GM10266 (cell line): Measurements from ENCODE around the gene FAM168A.

Experiments
- DNase-seq: peaks from one replicate; pipeline ENCODE4 v3.0.0; 2012; ENCODE audit errors: extremely low spot score
- TF ChIP-seq, protein P1 (sequence below): IDR thresholded peaks from 2 replicates; pipeline ENCODE4 v1.5.1; 2012; ENCODE audit warnings: mild to moderate bottlenecking, low read depth; ENCODE audit not compliant: control insufficient read depth, insufficient read depth; ENCODE audit errors: missing control alignments

FAM168A gene

DNA sequence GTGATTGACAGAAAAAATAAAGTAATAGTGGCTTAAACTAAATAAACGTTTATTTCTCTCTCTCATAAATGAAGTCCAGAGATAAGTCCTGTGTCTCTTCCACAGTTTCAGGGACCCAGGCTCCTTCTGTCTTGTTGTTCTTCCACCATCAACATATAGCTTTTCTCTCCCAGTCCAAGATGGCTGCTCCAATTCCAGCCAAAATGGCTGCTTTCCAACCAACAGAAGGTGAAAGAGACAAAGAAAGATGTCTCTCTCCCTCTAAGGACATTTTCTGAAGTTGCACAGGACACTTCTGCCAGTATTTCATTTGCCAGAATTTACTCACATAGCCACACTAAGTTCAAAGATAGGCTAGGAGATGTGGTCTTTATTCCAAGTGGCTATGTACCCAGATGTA, 39.1 kb upstream of the FAM168A start:
- TF ChIP-seq, protein P1, sequence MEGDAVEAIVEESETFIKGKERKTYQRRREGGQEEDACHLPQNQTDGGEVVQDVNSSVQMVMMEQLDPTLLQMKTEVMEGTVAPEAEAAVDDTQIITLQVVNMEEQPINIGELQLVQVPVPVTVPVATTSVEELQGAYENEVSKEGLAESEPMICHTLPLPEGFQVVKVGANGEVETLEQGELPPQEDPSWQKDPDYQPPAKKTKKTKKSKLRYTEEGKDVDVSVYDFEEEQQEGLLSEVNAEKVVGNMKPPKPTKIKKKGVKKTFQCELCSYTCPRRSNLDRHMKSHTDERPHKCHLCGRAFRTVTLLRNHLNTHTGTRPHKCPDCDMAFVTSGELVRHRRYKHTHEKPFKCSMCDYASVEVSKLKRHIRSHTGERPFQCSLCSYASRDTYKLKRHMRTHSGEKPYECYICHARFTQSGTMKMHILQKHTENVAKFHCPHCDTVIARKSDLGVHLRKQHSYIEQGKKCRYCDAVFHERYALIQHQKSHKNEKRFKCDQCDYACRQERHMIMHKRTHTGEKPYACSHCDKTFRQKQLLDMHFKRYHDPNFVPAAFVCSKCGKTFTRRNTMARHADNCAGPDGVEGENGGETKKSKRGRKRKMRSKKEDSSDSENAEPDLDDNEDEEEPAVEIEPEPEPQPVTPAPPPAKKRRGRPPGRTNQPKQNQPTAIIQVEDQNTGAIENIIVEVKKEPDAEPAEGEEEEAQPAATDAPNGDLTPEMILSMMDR = no peak
- DNase-seq = no peak

DNA sequence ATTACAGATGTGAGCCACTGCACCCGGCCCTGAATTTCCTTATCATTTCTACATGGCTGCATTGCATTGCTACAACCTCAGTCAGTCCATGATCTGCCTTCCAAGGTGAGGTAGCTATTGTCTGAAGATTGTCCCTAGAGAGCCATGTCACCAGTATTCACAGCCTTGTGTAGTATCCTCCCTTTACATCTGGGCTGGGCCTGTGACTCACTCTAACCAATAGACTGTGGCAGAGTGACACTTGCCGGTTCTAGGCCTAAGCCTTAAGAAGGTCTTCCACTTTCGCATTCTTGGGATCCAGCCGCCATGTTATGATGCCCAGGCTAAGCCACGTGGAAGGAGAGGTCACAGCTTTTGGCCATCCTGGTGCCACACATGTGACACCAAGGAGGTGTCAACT, 38.3 kb upstream of the FAM168A start:
- TF ChIP-seq, protein P1 = no peak
- DNase-seq = no peak

DNA sequence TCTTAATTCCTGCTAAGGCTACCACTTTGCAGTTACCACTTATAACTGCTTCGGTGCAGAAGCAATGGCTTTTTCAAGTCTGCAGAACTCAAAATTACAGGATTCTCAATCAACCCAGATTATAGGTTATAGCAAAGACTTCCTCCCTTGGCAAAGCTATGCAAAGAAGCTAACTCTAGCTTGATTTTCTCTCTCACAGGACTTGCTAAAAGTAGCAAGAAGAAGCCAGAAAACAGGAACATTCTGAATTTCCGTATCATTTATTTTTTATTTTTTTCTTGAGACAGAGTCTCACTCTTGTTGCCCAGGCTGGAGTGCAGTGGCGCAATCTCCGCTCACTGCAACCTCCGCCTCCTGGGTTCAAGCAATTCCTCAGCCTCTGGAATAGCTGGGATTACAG, 37.8 kb upstream of the FAM168A start:
- TF ChIP-seq, protein P1 = no peak
- DNase-seq = no peak

DNA sequence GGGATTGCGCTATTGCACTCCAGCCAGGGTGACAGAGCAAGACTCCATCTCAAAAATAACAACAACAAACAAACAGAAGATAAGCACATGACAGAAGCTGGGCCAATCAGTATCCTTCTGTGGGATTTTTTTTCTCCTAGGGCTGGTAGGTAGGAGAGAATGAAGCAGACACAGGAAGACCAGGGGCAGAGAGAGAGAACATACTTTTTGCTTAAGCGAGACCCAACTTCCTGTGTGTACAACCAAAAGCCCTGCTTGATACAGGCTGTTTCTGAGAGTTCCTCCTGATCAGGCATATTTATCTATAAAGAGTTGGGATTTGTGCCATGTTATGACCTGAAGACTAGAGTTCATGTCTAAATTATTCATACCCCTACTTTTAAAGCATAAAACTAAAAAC, 36.1 kb upstream of the FAM168A start:
- TF ChIP-seq, protein P1 = no peak

DNA sequence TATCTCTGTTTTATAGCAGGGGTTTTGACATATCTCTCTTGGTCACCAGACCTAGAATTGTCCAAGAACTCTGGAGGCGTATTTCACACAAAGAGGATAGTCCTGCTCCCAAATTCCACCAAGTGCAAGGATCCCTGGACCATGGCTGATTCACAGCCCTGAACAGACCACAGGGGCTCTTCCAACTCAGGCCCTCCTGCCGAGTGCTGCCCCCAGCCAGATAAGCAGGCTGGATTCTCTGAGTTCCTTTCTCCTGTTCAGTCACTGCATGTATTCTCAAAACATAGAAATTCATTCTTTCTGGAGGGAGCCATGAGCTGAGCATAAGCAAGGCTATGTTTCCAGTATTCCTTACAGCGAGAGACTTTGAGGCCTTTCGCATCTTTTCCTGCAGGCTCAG, 35.1 kb upstream of the FAM168A start:
- TF ChIP-seq, protein P1 = no peak
- no peak for DNase-seq

More for the DNA sequence above, 36.1 kb upstream of the FAM168A start:
- no peak for DNase-seq

DNA sequence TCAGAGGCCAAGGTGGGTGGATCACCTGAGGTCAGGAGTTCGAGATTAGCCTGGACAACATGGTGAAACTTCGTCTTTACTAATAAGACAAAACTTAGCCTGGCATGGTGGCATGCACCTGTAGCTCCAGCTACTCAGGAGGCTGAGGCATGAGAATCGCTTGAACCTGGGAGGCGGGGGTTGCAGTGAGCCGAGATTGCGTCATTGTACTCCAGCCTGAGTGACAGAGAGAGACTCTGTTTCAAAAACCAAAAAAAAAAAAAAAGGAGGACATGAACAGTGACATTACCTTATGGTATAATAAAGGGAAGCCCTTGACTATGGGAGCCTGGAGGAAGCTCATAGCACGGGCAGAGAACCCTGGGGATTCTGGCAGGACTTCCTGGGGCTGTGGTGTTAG, 32.0 kb upstream of the FAM168A start:
- TF ChIP-seq, protein P1 = no peak
- no peak for DNase-seq

DNA sequence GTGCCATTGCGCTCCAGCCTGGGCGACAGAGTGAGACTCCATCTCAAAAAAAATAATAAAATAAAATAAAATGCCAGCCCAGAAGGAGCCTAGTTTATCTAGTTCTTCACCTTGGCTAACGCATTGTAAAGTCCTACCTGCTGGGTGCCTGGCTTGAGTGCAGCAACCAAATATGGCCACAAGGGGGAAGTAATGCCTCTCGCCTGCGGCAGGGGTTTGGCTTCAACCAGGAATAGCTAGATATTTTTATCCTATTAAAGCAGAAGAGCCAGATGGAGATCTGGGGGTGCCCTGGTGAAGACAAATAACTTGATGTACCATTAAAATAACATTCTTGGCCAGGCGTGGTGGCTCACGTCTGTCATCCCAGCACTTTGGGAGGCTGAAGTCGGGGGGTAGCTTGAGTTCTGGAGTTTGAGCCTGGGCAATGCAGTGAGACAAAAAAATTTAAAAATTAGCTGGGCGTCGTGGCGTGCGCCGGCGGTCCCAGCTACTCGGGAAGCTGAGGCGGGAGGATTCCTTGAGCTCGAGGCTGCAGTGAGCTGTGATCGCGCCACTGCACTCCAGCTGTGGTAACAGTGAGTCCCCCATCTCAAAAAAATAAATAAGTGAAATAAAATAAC, 27.9 kb upstream of the FAM168A start:
- TF ChIP-seq, protein P1 = peak; percentile 87
- peak; percentile 79 for DNase-seq
